HG03439 (cell line): ENCODE measurements around the gene FLNA.
"Not testable (repeated sequence)": the region's sequence is repeated elsewhere in the genome, so short reads cannot be mapped to it uniquely, and the experiment has no call there.

Experiments used
- ATAC-seq: cut with Tn5 transposase; IDR thresholded peaks from one replicate; pipeline ENCODE4 v1.9.1; 2021; ENCODE audit warnings: mild to moderate bottlenecking, moderate library complexity; ENCODE audit not compliant: unreplicated experiment

FLNA gene

GRCh38 chrX:154374313-154375155 lies at the start of gene FLNA:
TSS of gene FLNA (minus strand) at chrX:154374634. CDS start at chrX:154371245, 3,389 bp downstream.
- ATAC-seq, result no peak

- no peak for ATAC-seq
Observed at GRCh38 chrX:154420402-154420756, 45.9 kb upstream of the FLNA start.

GRCh38 chrX:154419688-154420401 lies 45.4 kb upstream of the FLNA start:
- ATAC-seq, result no peak

- ATAC-seq, result no peak
Observed at GRCh38 chrX:154419189-154419588, 44.8 kb upstream of the FLNA start.

- no peak for ATAC-seq
Observed at GRCh38 chrX:154417157-154417556, 42.7 kb upstream of the FLNA start.

GRCh38 chrX:154413142-154413541 lies 38.7 kb upstream of the FLNA start:
- ATAC-seq, result no peak

- no peak for ATAC-seq
Observed at GRCh38 chrX:154412468-154412867, 38.0 kb upstream of the FLNA start.

GRCh38 chrX:154411981-154412340 lies 37.5 kb upstream of the FLNA start:
- peak; percentile 46 for ATAC-seq

GRCh38 chrX:154409222-154409871 lies 34.9 kb upstream of the FLNA start, which contains the start of gene DNASE1L1:
TSS of gene DNASE1L1 (minus strand) at chrX:154409254. CDS start at chrX:154405568, 3,686 bp downstream.
- no peak for ATAC-seq

- ATAC-seq, result no peak
Observed at GRCh38 chrX:154408659-154409221, 34.3 kb upstream of the FLNA start.

GRCh38 chrX:154404625-154405192 lies 30.3 kb upstream of the FLNA start:
- ATAC-seq, result no peak

- ATAC-seq, result no peak
Observed at GRCh38 chrX:154403858-154404257, 29.4 kb upstream of the FLNA start.

GRCh38 chrX:154403192-154403591 lies 28.8 kb upstream of the FLNA start:
- no peak for ATAC-seq

- no peak for ATAC-seq
Observed at GRCh38 chrX:154402622-154403127, 28.2 kb upstream of the FLNA start.

GRCh38 chrX:154401918-154402621 lies 27.6 kb upstream of the FLNA start:
- ATAC-seq, result no peak

GRCh38 chrX:154401045-154401799 lies 26.8 kb upstream of the FLNA start:
- ATAC-seq, result no peak

GRCh38 chrX:154400369-154400817 lies 26.0 kb upstream of the FLNA start:
- not testable (repeated sequence) for ATAC-seq

- ATAC-seq, result no peak
Observed at GRCh38 chrX:154399527-154400368, 25.3 kb upstream of the FLNA start.
